HPDE6-E6E7 (cell line): ENCODE measurements around the gene PIAS4.

Source experiments
- DNase-seq: peaks from one replicate; pipeline ENCODE4 v3.0.0; 2011; ENCODE audit warnings: missing footprints; ENCODE audit errors: extremely low spot score

Gene PIAS4

GRCh38 chr19:4059453-4059871, 51.9 kb downstream of the PIAS4 start:
- DNase-seq = no peak

GRCh38 chr19:4059891-4060620, 52.5 kb downstream of the PIAS4 start:
- DNase-seq = no peak

- no peak for DNase-seq
Observed at GRCh38 chr19:4060621-4061177, 53.2 kb downstream of the PIAS4 start.

DNA sequence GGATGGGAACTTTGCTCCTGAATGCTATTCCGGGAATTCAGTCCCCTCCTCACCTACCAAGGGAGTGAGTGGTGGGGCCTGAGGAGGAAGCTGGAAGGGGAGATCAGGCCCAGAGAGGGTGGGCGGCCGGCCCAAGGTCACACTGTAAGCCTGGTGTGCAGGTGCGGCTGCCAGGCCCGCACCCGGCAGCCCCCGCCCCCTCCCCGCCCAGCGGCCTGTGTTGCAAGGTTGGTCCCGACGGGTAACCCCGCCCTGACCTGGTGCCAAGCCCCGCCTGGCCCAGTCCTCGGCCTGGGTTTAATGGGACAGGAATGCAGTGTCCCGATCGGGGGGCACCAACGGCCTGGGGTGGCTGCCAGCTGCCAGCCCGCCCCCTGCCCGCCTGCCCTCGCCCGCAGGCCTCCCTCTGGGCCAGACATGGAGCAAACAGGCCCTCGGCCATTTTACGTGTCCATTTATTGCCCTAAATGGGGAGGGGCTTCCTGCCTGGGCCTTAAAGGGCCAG, 53.7 kb downstream of the PIAS4 start:
- no peak for DNase-seq

DNA sequence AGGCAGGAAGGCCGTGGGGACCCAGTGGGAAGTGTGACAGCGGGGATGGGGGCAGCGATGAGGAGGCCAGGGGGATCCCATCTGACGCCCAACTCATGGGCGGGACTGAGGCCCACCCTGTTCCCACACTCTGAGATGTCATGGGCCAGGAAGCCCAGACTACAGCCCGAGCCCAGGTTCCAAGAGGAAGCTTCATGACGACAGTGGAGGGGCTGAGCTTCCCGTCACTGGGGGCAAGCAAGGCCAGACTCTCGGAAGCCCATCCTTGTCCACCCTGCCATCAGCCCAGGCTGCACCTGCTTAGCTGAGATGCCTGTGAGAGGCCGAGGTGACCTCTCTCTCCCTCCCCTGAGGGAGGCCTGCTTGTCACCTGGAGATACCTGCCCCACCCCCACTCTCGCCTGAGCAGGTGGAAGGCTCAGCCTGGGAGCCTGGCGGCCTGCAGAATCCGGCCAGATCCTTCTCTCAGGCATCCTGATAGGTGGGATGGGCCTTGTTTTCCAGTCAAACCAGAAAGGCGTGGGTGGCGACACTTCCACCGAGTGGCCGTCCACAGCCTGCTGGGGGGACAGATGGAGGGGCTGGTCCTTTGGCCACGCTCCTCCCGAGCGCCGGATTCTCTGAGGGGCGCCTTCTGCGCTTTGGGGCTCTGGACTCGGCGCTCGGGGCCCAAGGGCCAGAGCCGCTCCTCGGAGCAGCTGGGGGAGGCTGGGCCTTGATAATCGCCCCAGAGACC, 54.3 kb downstream of the PIAS4 start:
- DNase-seq = no peak

GRCh38 chr19:4062419-4063368, 55.2 kb downstream of the PIAS4 start:
- DNase-seq = no peak

DNA sequence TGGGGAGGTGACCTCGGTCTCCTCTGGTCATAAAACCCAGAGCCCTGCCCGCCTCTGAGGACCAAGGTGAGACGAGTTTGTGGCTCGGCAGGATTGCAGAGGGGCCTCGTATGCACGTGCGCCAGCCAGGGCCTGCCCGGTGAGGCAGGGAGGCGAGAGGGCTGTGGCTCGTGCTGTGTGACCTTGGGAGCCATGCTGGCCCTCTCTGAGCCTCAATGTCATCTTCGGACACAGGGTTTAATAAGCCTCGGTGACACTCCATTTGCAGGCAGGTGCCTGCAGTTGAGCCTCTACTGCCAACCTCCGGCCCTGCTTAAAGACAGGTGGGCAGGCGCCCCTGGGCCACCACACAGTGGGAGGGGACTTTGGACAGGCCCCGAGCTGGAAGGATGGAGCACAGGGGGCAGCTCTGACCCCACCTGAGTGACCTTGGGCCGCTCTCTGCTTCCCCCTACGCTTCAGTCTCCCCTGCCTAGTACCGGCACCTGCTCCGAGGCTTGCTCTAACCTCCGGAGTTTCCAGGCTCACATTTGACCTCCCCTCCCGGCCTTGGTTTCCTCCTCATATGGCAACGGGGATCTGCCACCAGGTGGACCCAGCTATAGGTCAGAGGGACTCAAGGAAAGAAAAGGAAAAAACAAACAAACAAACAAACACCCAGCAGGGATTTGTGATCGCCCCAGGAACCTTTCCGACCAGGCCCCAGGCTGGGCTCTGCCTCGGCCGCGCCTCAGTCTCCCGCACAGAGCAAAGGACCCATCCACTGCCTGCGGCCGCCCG, 56.0 kb downstream of the PIAS4 start:
- DNase-seq = no peak

DNA sequence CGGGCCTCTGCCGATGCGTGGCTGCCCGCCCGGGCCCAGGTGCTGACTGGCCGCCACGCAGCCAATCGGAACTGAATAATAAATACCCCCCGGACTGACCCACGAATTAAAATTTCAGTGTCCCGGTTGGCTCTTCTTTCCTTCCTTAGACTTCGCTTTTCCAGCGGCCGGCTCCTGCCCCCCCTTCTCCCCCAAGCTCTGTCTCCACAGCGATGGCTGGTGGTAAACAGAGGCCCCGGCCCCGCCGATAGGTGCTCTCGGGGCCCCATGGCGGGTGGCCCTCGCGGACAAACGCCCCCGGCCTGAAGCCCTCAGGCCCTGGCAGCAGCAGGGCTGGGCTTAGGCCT, 56.6 kb downstream of the PIAS4 start:
- no peak for DNase-seq

DNA sequence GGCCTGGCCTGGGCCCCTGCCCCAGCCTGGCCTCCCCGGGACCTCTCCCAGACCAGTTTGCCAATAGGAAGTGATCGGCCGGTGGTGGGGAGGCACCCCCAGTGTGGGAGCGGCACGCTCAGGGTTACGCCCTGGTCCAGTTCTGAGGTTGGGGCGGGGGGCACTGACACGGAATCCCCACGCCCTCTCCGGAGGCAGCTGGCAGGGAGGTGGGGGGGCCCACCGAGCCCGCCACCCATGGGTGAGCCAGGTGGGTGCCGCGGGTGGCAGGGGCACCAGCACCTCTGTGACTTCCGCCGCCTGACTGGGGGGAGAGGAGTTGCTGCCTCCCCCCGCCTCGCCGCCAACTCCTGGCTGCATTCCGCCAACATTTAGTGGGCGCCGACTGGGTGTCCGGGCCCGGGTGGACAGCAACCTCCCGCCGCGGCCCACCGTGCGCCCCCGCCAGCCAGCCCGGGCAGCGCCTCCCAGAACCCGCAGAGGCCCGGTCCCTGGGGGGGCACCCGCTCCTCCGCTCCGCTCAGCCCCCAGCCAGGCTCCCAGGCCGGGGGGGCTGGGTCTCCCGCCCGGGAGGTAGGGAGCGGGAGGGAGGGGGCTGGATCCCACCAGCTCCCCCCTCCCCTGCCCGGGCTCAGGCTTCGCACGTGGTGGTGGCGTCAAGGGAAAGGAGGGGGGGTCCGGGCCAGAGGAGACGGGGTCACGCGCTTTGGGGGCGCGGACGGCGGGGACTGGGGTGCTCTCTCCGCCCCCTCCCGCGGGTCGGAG, 57.1 kb downstream of the PIAS4 start:
- DNase-seq = no peak

- peak; percentile 87 for DNase-seq
Observed at GRCh38 chr19:4065430-4066175, 58.1 kb downstream of the PIAS4 start.

- DNase-seq = no peak
Observed at GRCh38 chr19:4066176-4066606, 58.7 kb downstream of the PIAS4 start.

GRCh38 chr19:4066682-4067395, 59.3 kb downstream of the PIAS4 start, which contains the start of gene ZBTB7A:
ZBTB7A (minus strand) TSS chr19:4066899; CDS start chr19:4055232, 11,667 bp downstream.
- no peak for DNase-seq

GRCh38 chr19:4067396-4068046, 60.0 kb downstream of the PIAS4 start:
- DNase-seq = no peak

DNA sequence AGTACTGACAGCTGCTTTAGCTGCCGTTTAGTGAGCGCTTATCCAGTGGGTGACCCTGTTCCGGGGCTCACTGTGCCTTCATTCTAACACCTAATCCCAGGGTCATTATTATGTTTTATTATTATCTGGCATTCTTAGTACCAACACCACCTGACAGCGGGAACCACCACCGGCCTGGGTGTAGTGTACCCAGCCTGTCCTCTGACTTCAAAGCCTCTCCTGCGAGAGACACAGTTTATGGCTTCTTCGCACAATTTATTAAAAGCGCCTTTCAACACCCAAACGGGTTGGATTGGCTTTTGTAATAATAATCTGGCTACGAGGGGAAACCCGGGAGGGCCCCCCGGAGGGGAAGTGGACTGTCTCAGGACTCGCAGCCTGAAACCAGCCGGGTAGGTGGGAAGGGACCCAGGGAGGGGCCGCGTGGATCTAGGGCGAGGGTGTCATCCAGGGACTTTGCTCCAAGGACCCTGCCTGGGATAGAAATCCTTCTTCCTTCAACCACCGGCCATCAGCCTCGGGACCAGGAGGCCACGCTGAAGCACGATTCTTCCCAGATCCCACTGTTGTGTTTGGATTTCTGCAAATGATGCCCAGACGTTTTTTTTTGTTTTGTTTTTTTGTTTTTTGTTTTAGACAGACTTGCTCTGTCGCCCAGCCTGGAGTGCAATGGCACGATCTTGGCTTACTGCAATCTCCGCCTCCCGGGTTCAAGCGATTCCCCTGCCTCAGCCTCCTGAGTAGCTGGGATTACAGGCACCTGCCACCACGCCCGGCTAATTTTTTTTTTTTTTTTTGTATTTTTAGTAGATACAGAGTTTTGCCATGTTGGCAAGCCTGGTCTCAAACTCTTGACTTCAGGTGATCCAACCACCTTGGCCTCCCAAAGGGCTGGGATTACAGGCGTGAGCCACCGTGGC, 60.8 kb downstream of the PIAS4 start:
- no peak for DNase-seq

- DNase-seq = no peak
Observed at GRCh38 chr19:4069331-4069959, 61.9 kb downstream of the PIAS4 start.

- no peak for DNase-seq
Observed at GRCh38 chr19:4071610-4072009, 64.1 kb downstream of the PIAS4 start.

- no peak for DNase-seq
Observed at GRCh38 chr19:4075373-4075772, 67.8 kb downstream of the PIAS4 start.
